Measurements from ENCODE around the gene CST6. TPM values are rescaled to one million over a fixed set of nuclear protein-coding genes. Genes with fewer than 3 reads are reported as not detected.
"Not testable (repeated sequence)": the region's sequence is repeated elsewhere in the genome, so short reads cannot be mapped to it uniquely, and the experiment has no call there.

The CST6 gene
- total RNA-seq, 1 donor from 2014 or later = 23.7 TPM

- H3K4me3 ChIP-seq = no peak overlapping the region
- TF ChIP-seq CTCF (IDR thresholded peaks at IDR 0.05) = no peak
- peak; percentile 83 for ATAC-seq
Measured at GRCh38 chr11:66020618-66021357, 9.0 kb downstream of the CST6 start.

GRCh38 chr11:66022401-66023185 is 10.8 kb downstream of the CST6 start:
- Histone ChIP-seq H3K27ac (no peak overlapping the region), H3K4me3 (peak overlapping the region; percentile 16), H3K36me3 (no peaks in the 10 kb centered on the region), H3K27me3 (no peaks in the 10 kb centered on the region), H3K4me1 (peaks cover 13% of the 10 kb centered on the region), H3K9me3 (no peaks in the 10 kb centered on the region)
- intact Hi-C loops (cut with DNase I) = no loop called here
- ATAC-seq (peak; percentile 92), DNase-seq (peak; percentile 89)
- TF ChIP-seq CTCF (IDR thresholded peaks at IDR 0.05) = peak; percentile 97

More at GRCh38 chr11:66020618-66021357, 9.0 kb downstream of the CST6 start:
- Histone ChIP-seq H3K4me1 (peaks cover 13% of the 10 kb centered on the region), H3K9me3 (no peaks in the 10 kb centered on the region), H3K36me3 (no peaks in the 10 kb centered on the region), H3K27me3 (no peaks in the 10 kb centered on the region), H3K27ac (no peak overlapping the region)
- intact Hi-C loops (cut with DNase I) = no loop called here
- DNase-seq = peak; percentile 82

GRCh38 chr11:66023186-66023440 is 11.3 kb downstream of the CST6 start:
- H3K9me3 ChIP-seq; H3K27ac ChIP-seq; H3K27me3 ChIP-seq; H3K4me3 ChIP-seq; ATAC-seq; DNase-seq; H3K36me3 ChIP-seq; intact Hi-C loops (cut with DNase I): not testable (repeated sequence)
- H3K4me1 ChIP-seq = peaks cover 13% of the 10 kb centered on the region

GRCh38 chr11:66026017-66026529 is 14.3 kb downstream of the CST6 start, which contains the start of gene CATSPER1:
TSS of gene CATSPER1 (minus strand) at chr11:66026479. CDS start at chr11:66026379, 100 bp downstream.
- Histone ChIP-seq H3K27me3 (no peaks in the 10 kb centered on the region), H3K9me3 (no peaks in the 10 kb centered on the region), H3K4me1 (peaks cover 13% of the 10 kb centered on the region), H3K36me3 (no peaks in the 10 kb centered on the region), H3K4me3 (no peak within 1 kb of the TSS), H3K27ac (no peak within 1 kb of the TSS)
- no peak for TF ChIP-seq CTCF (IDR thresholded peaks at IDR 0.05)
- intact Hi-C loops (cut with DNase I) = no loop called here
- DNase-seq (no peak), ATAC-seq (no peak)

GRCh38 chr11:66032957-66033735 is 21.3 kb downstream of the CST6 start:
- H3K4me1 ChIP-seq = no peaks in the 10 kb centered on the region
- no peak overlapping the region for H3K4me3 ChIP-seq
- no peaks in the 10 kb centered on the region for H3K9me3 ChIP-seq
- ATAC-seq = no peak
- no peak overlapping the region for H3K27ac ChIP-seq
- H3K36me3 ChIP-seq = no peaks in the 10 kb centered on the region
- intact Hi-C loops (cut with DNase I) = no loop called here
- no peak for DNase-seq
- no peak for TF ChIP-seq CTCF (IDR thresholded peaks at IDR 0.05)
- no peaks in the 10 kb centered on the region for H3K27me3 ChIP-seq

Data from upper lobe of right lung (tissue), 1 donor.